Chondrocyte (in vitro differentiated cells): ENCODE data around the gene FERMT3. TPM values are rescaled to one million over a fixed set of nuclear protein-coding genes. Genes with fewer than 3 reads are reported as not detected.

Source experiments
- DNase-seq: peaks from one replicate; pipeline ENCODE4 v3.0.0; 2021; ENCODE audit warnings: mixed read lengths, low spot score
- H3K27ac Mint-ChIP-seq: one replicate; pipeline ENCODE4 v1.8.0; 2021; ENCODE audit warnings: mild to moderate bottlenecking, moderate library complexity, mixed read lengths; ENCODE audit not compliant: unreplicated experiment
- H3K27me3 Mint-ChIP-seq: 2 replicates; pipeline ENCODE4 v1.8.0; 2021; ENCODE audit warnings: low read depth, mixed read lengths
- H3K36me3 Mint-ChIP-seq: 2 replicates; pipeline ENCODE4 v1.8.0; 2021; ENCODE audit warnings: low read depth, mixed read lengths
- H3K4me1 Mint-ChIP-seq: 2 replicates; pipeline ENCODE4 v1.8.0; 2021; ENCODE audit warnings: low read depth, mild to moderate bottlenecking, mixed read lengths
- H3K4me3 Mint-ChIP-seq: one replicate; pipeline ENCODE4 v1.8.0; 2021; ENCODE audit warnings: mild to moderate bottlenecking, moderate library complexity, mixed read lengths; ENCODE audit not compliant: unreplicated experiment
- H3K9me3 Mint-ChIP-seq: 2 replicates; pipeline ENCODE4 v1.8.0; 2021; ENCODE audit warnings: low read depth, mixed read lengths
- CTCF ChIP-seq: fragments of 200-600 bp; sonication (generic); IDR thresholded peaks from 2 replicates; pipeline ENCODE4 v1.5.0; 2021; ENCODE audit warnings: antibody characterized with exemption, mild to moderate bottlenecking, moderate library complexity
- total RNA-seq: library from RNA; stranded (reverse); gene quantifications from 3 replicates; pipeline ENCODE4 v1.2.1, GENCODE V29; 2021

Gene FERMT3
- total RNA-seq, 1 donor from 2014 or later, result 1.5 TPM

GRCh38 chr11:64181506-64182411 is 24.8 kb upstream of the FERMT3 start:
- Mint-ChIP-seq H3K4me1 (peaks cover 40% of the 10 kb centered on the region), H3K4me3 (peak overlapping the region; percentile 68), H3K27me3 (no peaks in the 10 kb centered on the region)

DNA sequence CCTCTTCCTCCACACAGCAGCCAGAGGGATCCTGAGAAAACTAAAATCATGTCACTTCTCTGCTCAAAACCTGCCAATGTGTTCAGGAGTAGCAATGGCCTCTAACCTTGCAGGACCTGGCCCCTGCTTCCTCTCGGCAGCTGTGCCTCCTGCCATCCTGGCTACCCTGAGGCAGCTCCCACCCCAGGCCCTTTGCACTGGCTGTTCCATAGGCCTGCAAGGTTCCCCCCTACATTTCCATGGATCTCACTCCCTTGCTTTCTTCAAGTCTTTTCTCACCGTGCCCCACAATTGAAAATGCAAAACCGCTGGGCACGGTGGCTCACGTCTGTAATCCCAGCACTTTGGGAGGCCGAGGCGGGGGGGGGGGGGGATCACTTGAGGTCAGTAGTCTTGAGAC is 22.6 kb upstream of the FERMT3 start:
- Mint-ChIP-seq H3K4me3 (no peak overlapping the region), H3K36me3 (no peaks in the 10 kb centered on the region), H3K27ac (no peak overlapping the region), H3K9me3 (no peaks in the 10 kb centered on the region), H3K4me1 (peaks cover 43% of the 10 kb centered on the region), H3K27me3 (no peaks in the 10 kb centered on the region)
- DNase-seq, result no peak
- no peak for TF ChIP-seq CTCF

More at GRCh38 chr11:64181506-64182411, 24.8 kb upstream of the FERMT3 start:
- Mint-ChIP-seq H3K36me3 (no peaks in the 10 kb centered on the region), H3K27ac (peak overlapping the region; percentile 96), H3K9me3 (no peaks in the 10 kb centered on the region)
- TF ChIP-seq CTCF, result no peak
- DNase-seq, result no peak

DNA sequence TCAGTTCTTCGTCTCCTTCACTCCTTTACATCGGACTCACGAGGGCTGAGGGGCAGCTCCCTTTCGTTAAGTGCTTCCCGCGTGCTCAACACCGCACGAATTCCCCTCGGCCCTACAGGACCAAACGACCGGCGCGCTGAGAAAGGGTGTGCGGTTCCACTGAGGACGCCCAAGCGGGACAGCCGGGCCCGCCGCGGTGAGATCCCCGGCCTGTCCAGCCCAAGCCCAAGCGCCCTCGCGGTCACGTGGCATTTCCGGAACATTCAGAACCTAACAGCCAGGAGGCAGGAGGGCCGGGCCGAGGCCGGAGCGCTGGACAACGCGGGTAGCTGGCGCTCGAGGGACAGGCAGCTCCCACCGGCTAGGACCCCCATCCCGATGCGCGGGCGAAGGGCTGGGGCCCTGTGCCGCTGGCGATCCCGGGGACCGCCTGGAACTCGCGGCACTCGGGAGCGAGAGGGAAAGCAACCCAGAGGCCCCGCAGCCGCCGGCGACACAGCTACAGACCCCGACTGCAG is 21.3 kb upstream of the FERMT3 start:
- DNase-seq, result peak; percentile 97
- H3K27ac Mint-ChIP-seq, result peak overlapping the region; percentile 99

GRCh38 chr11:64185693-64186491 is 20.6 kb upstream of the FERMT3 start, which contains the start of gene STIP1:
Gene STIP1 (plus strand): TSS chr11:64186171. CDS start chr11:64186262, 91 bp downstream.
- Mint-ChIP-seq H3K4me1 (peaks cover 45% of the 10 kb centered on the region), H3K4me3 (peak within 1 kb of the TSS; percentile 97), H3K36me3 (no peaks in the 10 kb centered on the region), H3K27ac (peak within 1 kb of the TSS; percentile 99), H3K9me3 (no peaks in the 10 kb centered on the region), H3K27me3 (no peaks in the 10 kb centered on the region)
- peak; percentile 39 for TF ChIP-seq CTCF
- peak; percentile 99 for DNase-seq

More for the DNA sequence above, 21.3 kb upstream of the FERMT3 start:
- Mint-ChIP-seq H3K9me3 (no peaks in the 10 kb centered on the region), H3K4me3 (peak overlapping the region; percentile 97), H3K4me1 (peaks cover 48% of the 10 kb centered on the region), H3K27me3 (no peaks in the 10 kb centered on the region), H3K36me3 (no peaks in the 10 kb centered on the region)
- TF ChIP-seq CTCF, result peak; percentile 76
